ENCODE data around the gene ZSWIM4. TPM values are rescaled to one million over a fixed set of nuclear protein-coding genes. Genes with fewer than 3 reads are reported as not detected.

The ZSWIM4 gene
- polyA plus RNA-seq, 1 of the 3 experiments (the other 2 are of a cell fraction): 4.7 TPM

DNA sequence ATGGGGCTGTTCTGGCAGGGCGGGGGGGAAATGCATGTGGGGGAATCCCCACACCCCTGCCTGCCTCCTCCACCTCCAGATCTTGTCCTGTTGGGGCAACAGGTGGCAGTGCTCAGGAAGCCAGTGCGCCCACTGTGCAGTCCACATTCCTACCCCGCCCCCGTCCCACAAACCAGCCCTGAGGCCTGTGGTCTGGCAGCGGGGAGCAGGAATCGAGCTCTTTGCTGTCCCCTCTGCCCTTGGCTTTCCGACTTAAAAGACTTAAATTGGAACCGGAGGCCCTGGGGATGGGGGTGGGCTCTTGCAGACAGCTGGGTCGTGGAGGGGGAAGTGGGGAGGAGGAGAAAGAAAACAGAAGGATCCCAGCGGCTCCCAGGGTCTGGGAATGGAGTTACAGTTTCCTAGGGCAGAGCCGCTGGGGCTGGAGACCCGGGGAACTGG lies 86.0 kb downstream of the ZSWIM4 start:
- H2AFZ ChIP-seq (ENCODE audit: low read depth): peak overlapping the region; percentile 42; the same call in 1 of the 2 replicates

More for the DNA sequence above, 86.0 kb downstream of the ZSWIM4 start:
- no peaks in the 10 kb centered on the region for H3K9me2 ChIP-seq
- ChIA-PET POLR2A (interaction anchor here (0.6 to 1.6 kb wide), 2 partner anchors 168 to 192 kb away, joined by 3 to 6 read pairs; no protein-coding TSS in a partner anchor), CTCF (interaction anchor here (0.7 to 13.8 kb wide), 26 partner anchors 7 to 211 kb away, joined by 3 to 146 read pairs (median 8); partner anchors contain the start of genes IL27RA, MISP3, PALM3 and PODNL1)
- no peaks in the 10 kb centered on the region for H3K9me3 ChIP-seq
- no peak overlapping the region for H3K27ac ChIP-seq (ENCODE audit: low read depth in 2 of 2, low read length in 1 of 2)
- H3K4me1 ChIP-seq (ENCODE audit: control insufficient read depth in 1 of 2, insufficient read depth in 2 of 2, low read depth in 1 of 2, low read length in 1 of 2): peaks cover 7 to 23% of the 10 kb centered on the region in 2 experiments; a peak in 3 of 4 replicates
- H3K4me2 ChIP-seq: no peak overlapping the region
- TF ChIP-seq, protein P1, sequence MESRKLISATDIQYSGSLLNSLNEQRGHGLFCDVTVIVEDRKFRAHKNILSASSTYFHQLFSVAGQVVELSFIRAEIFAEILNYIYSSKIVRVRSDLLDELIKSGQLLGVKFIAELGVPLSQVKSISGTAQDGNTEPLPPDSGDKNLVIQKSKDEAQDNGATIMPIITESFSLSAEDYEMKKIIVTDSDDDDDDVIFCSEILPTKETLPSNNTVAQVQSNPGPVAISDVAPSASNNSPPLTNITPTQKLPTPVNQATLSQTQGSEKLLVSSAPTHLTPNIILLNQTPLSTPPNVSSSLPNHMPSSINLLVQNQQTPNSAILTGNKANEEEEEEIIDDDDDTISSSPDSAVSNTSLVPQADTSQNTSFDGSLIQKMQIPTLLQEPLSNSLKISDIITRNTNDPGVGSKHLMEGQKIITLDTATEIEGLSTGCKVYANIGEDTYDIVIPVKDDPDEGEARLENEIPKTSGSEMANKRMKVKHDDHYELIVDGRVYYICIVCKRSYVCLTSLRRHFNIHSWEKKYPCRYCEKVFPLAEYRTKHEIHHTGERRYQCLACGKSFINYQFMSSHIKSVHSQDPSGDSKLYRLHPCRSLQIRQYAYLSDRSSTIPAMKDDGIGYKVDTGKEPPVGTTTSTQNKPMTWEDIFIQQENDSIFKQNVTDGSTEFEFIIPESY (IDR thresholded peaks at IDR 0.05; ENCODE audit: borderline replicate concordance, low read depth): no peak
- TF ChIP-seq RCOR1 (IDR thresholded peaks at IDR 0.05; ENCODE audit: low read length): peak; percentile 44; the same call in 1 of the 2 replicates
- H3K9ac ChIP-seq: no peak overlapping the region
- peak; percentile 71 for DNase-seq
- H3K79me2 ChIP-seq (ENCODE audit: insufficient read depth): no peaks in the 10 kb centered on the region
- no peaks in the 10 kb centered on the region for H3F3A ChIP-seq (replicated peaks; ENCODE audit: insufficient read depth)
- H3K36me3 ChIP-seq (replicated peaks in 1 of 2; ENCODE audit: control insufficient read depth in 1 of 2, insufficient read depth in 2 of 2, low read length in 1 of 2): no peaks in the 10 kb centered on the region
- WGBS (ENCODE audit: low lambda C conversion rate): 60% methylated on average over 9 of the region's 12 CpGs
- no peaks in the 10 kb centered on the region for H4K20me1 ChIP-seq (ENCODE audit: insufficient read depth)
- H3K4me3 ChIP-seq (ENCODE audit: low read depth in 2 of 2, low read length in 1 of 2): no peak overlapping the region
- no peaks in the 10 kb centered on the region for H3K27me3 ChIP-seq (ENCODE audit: insufficient read depth)

Small RNA genes lying within 50 kb of the gene (small RNA-seq; reads per million reads assigned to genes)
- gene MIR181C (29.2 to 891 (median 431) reads per million in 7 experiments), gene MIR181D (16.2 to 1,102 (median 648) reads per million in 7 experiments), gene RN7SL619P (0 reads per million in 7 experiments)

Other genes starting within 250 kb of the ZSWIM4 start
- gene MRI1, start 30.9 kb upstream of the ZSWIM4 start, polyA plus RNA-seq (2012; rRNA removed): 49.6 and 56.8 TPM in 2 replicates
- gene C19orf53, start 21.0 kb upstream of the ZSWIM4 start, polyA plus RNA-seq (2012; rRNA removed): 470 and 554 TPM in 2 replicates
- gene NANOS3, start 81.7 kb downstream of the ZSWIM4 start, polyA plus RNA-seq (2012; rRNA removed): 0.53 and 0.57 TPM in 2 replicates
- 1.5 and 1.8 TPM in 2 replicates for gene BRME1, start 110.7 kb downstream of the ZSWIM4 start, polyA plus RNA-seq (2012; rRNA removed)
- 18.7 and 24.2 TPM in 2 replicates for gene CC2D1A, start 110.8 kb downstream of the ZSWIM4 start, polyA plus RNA-seq (2012; rRNA removed)
- 4.2 and 7.5 TPM in 2 replicates for gene PODNL1, start 143.0 kb downstream of the ZSWIM4 start, polyA plus RNA-seq (2012; rRNA removed)
- gene DCAF15, start 157.1 kb downstream of the ZSWIM4 start, polyA plus RNA-seq (2012; rRNA removed): 36.7 and 55.6 TPM in 2 replicates
- 0.54 and 1.5 TPM in 2 replicates for gene RFX1, start 210.9 kb downstream of the ZSWIM4 start, polyA plus RNA-seq (2012; rRNA removed)
- gene RLN3, start 232.7 kb downstream of the ZSWIM4 start, polyA plus RNA-seq (2012; rRNA removed): not detected in 2 replicates
- 9.3 TPM in 2 replicates for gene IL27RA, start 236.3 kb downstream of the ZSWIM4 start, polyA plus RNA-seq (2012; rRNA removed)

Measured in SK-N-SH (cell line).